OCI-LY7 (cell line): ENCODE data around the gene EIF4E3.

ENCODE experiments used
- CTCF ChIP-seq: fragments of 200-600 bp; sonication (generic); conservative IDR thresholded peaks from 2 replicates; pipeline ENCODE4 v1.5.1; 2014; ENCODE audit warnings: mild to moderate bottlenecking, antibody characterized with exemption, low read length, moderate library complexity, mixed read lengths
- EZH2phosphoT487 ChIP-seq: fragments of 200-600 bp; sonication (generic); IDR thresholded peaks from 2 replicates; pipeline ENCODE4 v1.6.1; 2018; ENCODE audit warnings: low read depth, borderline replicate concordance, mild to moderate bottlenecking, mixed run types, antibody characterized with exemption, low read length, moderate library complexity, mixed read lengths

- TF ChIP-seq CTCF (no peak), EZH2phosphoT487 (no peak)
Observed at GRCh38 chr3:71760140-71760539, 34.9 kb upstream of the EIF4E3 start.
